K562 (cell line): Measurements from ENCODE around the gene SDC3.

Source experiments
- ARNT ChIP-seq, 2 experiments: fragments of 450-650 bp; IDR thresholded peaks; 2 replicates each; pipeline ENCODE4 v1.6.1; 2016; ENCODE audit warnings: mild to moderate bottlenecking in 1 of 2
- CEBPB ChIP-seq: fragments of 450-650 bp; IDR thresholded peaks from 2 replicates; pipeline ENCODE4 v1.6.1; 2016; ENCODE audit warnings: missing genetic modification characterization, missing compliant biosample characterization
- CHD1 ChIP-seq: fragments of 200-600 bp; sonication (generic); IDR thresholded peaks from one replicate; pipeline ENCODE4 v1.6.1; 2012; ENCODE audit warnings: mild to moderate bottlenecking, moderate library complexity, low read length, inconsistent platforms
- CTCF ChIP-seq, 3 experiments: IDR thresholded peaks in 2 of 3; conservative IDR thresholded peaks in 1 of 3; 2 replicates each; pipeline ENCODE4 v1.5.1; 2011 to 2012; ENCODE audit warnings: low read length in 3 of 3, mild to moderate bottlenecking in 3 of 3, control low read depth in 2 of 3, improper control_type of control experiment in 1 of 3, inconsistent platforms in 1 of 3, low read depth in 1 of 3, mixed read lengths in 1 of 3, moderate library complexity in 1 of 3; ENCODE audit not compliant: insufficient read depth in 2 of 3
- EGR1 ChIP-seq: fragments of 450-650 bp; conservative IDR thresholded peaks from 2 replicates; pipeline ENCODE4 v1.6.1; 2017; ENCODE audit warnings: mild to moderate bottlenecking
- MYNN ChIP-seq, 2 experiments: sonication (generic); formaldehyde crosslinking in 1 of 2; IDR thresholded peaks; 2 replicates each; pipeline versions ENCODE4 v1.5.0 to v1.6.1; 2016 to 2020; ENCODE audit warnings: antibody characterized with exemption in 1 of 2, missing genetic modification reagents in 1 of 2
- POLR2A ChIP-seq: fragments of 450-650 bp; conservative IDR thresholded peaks from 2 replicates; pipeline ENCODE4 v1.6.1; 2016
- ZBTB43 ChIP-seq: sonication (generic); formaldehyde crosslinking; IDR thresholded peaks from 2 replicates; pipeline ENCODE4 v1.8.0; 2023; ENCODE audit warnings: mild to moderate bottlenecking, missing genetic modification reagents

DNA sequence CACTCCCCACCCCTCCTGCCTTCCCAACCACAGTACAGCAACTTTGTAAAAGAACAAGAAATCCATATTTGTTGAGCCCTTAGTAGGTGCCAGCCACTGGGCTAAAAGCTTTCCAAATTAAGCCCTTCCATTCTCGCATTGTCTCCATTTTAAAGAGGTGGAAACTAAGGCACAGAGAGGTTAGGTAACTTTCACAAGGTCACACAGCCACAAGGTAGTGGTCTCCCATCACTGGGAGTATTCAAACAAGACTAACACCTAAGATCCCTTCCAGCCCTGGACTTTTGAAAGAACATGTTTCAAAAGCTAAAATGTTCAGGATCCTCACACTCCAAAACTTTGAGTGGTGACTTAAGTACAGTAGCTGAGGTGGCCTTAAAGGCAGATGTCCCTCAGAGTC, 3.2 kb downstream of the SDC3 start:
- TF ChIP-seq CEBPB (tag) (no peak), CHD1 (no peak), CTCF (IDR thresholded peaks at IDR 0.05 in 2 of 3, conservative IDR thresholded peaks at IDR 0.05 in 1 of 3; ENCODE audit: insufficient read depth in 2 of 3, low read depth in 1 of 3, low read length in 3 of 3) (no peak), MYNN (IDR thresholded peaks at IDR 0.05) (no peak), MYNN (CRISPR knock-in tag; IDR thresholded peaks at IDR 0.05) (no peak), POLR2A (no peak), EGR1 (no peak), ARNT (IDR thresholded peaks at IDR 0.05) (no peak), ZBTB43 (CRISPR knock-in tag) (no peak)
